B cell (primary cell): Measurements from ENCODE around the gene TFEB.

Source experiments
- EZH2 ChIP-seq: IDR thresholded peaks from 2 replicates; pipeline ENCODE4 v1.6.1; 2012; ENCODE audit warnings: borderline replicate concordance, low read depth, mild to moderate bottlenecking, moderate library complexity, low read length; ENCODE audit not compliant: insufficient read depth, poor library complexity, severe bottlenecking
- TF ChIP-seq, protein P1 (sequence below): fragments of 200-600 bp; IDR thresholded peaks from one replicate; pipeline ENCODE4 v1.8.0; 2022; ENCODE audit warnings: antibody characterized with exemption, mild to moderate bottlenecking

DNA sequence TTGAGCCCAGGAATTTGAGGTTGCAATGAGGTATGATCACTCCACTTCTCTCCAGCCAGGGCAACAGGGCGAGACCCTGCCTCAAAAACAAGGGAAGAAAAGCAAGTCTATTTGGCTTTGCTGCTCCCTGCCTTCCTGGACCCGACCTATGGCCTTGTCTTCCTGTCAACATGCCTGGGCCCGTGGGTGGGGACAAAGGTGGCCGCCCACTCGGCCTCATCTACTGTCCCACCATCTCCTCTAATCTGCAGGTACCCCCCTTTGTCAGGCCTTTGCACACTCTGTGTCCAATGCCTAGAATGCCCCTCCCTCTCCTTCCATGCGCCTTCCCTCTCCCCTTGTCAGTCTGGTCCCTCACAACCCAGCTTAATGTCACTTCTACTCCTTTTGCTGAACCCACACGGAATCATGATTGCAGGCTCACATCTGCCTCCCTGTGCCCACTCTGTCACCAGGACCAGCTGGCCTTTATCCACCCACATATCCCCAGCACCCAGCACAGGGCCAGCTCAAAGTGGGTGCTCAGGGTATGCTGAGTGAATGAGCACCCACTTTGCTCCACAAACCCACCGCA lies 56.8 kb downstream of the TFEB start:
- TF ChIP-seq, protein P1, sequence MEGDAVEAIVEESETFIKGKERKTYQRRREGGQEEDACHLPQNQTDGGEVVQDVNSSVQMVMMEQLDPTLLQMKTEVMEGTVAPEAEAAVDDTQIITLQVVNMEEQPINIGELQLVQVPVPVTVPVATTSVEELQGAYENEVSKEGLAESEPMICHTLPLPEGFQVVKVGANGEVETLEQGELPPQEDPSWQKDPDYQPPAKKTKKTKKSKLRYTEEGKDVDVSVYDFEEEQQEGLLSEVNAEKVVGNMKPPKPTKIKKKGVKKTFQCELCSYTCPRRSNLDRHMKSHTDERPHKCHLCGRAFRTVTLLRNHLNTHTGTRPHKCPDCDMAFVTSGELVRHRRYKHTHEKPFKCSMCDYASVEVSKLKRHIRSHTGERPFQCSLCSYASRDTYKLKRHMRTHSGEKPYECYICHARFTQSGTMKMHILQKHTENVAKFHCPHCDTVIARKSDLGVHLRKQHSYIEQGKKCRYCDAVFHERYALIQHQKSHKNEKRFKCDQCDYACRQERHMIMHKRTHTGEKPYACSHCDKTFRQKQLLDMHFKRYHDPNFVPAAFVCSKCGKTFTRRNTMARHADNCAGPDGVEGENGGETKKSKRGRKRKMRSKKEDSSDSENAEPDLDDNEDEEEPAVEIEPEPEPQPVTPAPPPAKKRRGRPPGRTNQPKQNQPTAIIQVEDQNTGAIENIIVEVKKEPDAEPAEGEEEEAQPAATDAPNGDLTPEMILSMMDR, result no peak
- no peak for TF ChIP-seq EZH2
